Endothelial cell of umbilical vein (primary cell): Measurements from ENCODE around the gene NT5C1B. TPM values are rescaled to one million over a fixed set of nuclear protein-coding genes. Genes with fewer than 3 reads are reported as not detected.

Experiments used
- BruUV-seq: library from RNA; stranded (reverse); fragments of 400-500 nt; replicated peaks from 2 replicates; lab custom pipeline; 2021; lab: Mats Ljungman, UMichigan
- CTCF ChIA-PET: fragments of 300-600, 350-600 bp; sonication (Branson Sonifier 250); formaldehyde crosslinking; loops from one replicate; lab custom pipeline; 2021; ENCODE audit warnings: antibody characterized with exemption, inconsistent platforms; lab: Charles Lee
- POLR2A ChIA-PET: fragments of 300-600, 350-600 bp; sonication (Branson Sonifier 250); formaldehyde crosslinking; loops from one replicate; lab custom pipeline; 2021; ENCODE audit warnings: antibody characterized with exemption, inconsistent platforms; lab: Charles Lee
- DNase-seq: peaks from one replicate; pipeline ENCODE4 v3.0.0-alpha.2; 2011; ENCODE audit warnings: low read depth, low spot score
- FAIRE-seq: peaks from 2 replicates; lab custom pipeline; 2011; peaks lifted over from hg19 to GRCh38; lab: Jason Lieb, UNC
- H2AFZ ChIP-seq: 2 replicates; pipeline ENCODE4 v1.6.0; 2012; ENCODE audit warnings: low read depth, low read length, control low read depth, inconsistent platforms
- H3K27ac ChIP-seq: 2 replicates; pipeline ENCODE4 v1.5.1; 2011; ENCODE audit warnings: low read depth, mild to moderate bottlenecking, control low read depth, low read length, moderate library complexity; ENCODE audit not compliant: insufficient read depth
- H3K27me3 ChIP-seq, 2 experiments: 2 replicates each; pipeline versions ENCODE4 v1.6.0 to v1.6.1; 2011; ENCODE audit warnings: low read length in 2 of 2, mixed read lengths in 1 of 2; ENCODE audit not compliant: control insufficient read depth in 2 of 2, insufficient read depth in 2 of 2
- H3K36me3 ChIP-seq, 2 experiments: 2 replicates in 1 of 2; 3 replicates in 1 of 2; pipeline ENCODE4 v1.5.1; 2011; ENCODE audit warnings: low read length in 2 of 2, mild to moderate bottlenecking in 1 of 2, moderate library complexity in 1 of 2; ENCODE audit not compliant: control insufficient read depth in 2 of 2, insufficient read depth in 2 of 2; ENCODE audit errors: extremely low read depth in 1 of 2
- H3K4me1 ChIP-seq: 3 replicates; pipeline ENCODE4 v1.5.1; 2011; ENCODE audit warnings: mild to moderate bottlenecking, low read length; ENCODE audit not compliant: control insufficient read depth, insufficient read depth; ENCODE audit errors: extremely low read depth
- H3K4me2 ChIP-seq: 2 replicates; pipeline ENCODE4 v1.6.1; 2011; ENCODE audit warnings: low read length, control low read depth, mixed read lengths; ENCODE audit not compliant: insufficient read depth
- H3K4me3 ChIP-seq, 3 experiments: fragments of 200-600 bp in 1 of 3; sonication (generic), shearing (Covaris generic) in 1 of 3; replicated peaks in 1 of 3; 2 replicates each; pipeline ENCODE4 v1.5.1; 2011 to 2016; ENCODE audit warnings: control low read depth in 3 of 3, low read length in 3 of 3, mild to moderate bottlenecking in 2 of 3, inconsistent platforms in 1 of 3, low read depth in 1 of 3, moderate library complexity in 1 of 3; ENCODE audit not compliant: insufficient read depth in 1 of 3
- H3K79me2 ChIP-seq: 2 replicates; pipeline ENCODE4 v1.6.0; 2012; ENCODE audit warnings: low read length, inconsistent platforms; ENCODE audit not compliant: control insufficient read depth, insufficient read depth
- H3K9ac ChIP-seq: replicated peaks from 2 replicates; pipeline ENCODE3; 2011; ENCODE audit warnings: low read length, control low read depth; ENCODE audit not compliant: insufficient read depth; ENCODE audit errors: extremely low read depth
- H3K9me1 ChIP-seq: replicated peaks from 3 replicates; pipeline ENCODE4 v1.6.0; 2011; ENCODE audit warnings: mild to moderate bottlenecking, low read length; ENCODE audit not compliant: control insufficient read depth, insufficient read depth; ENCODE audit errors: extremely low read depth
- H3K9me3 ChIP-seq: replicated peaks from 2 replicates; pipeline ENCODE4 v1.5.1; 2012; ENCODE audit warnings: low read length, inconsistent platforms; ENCODE audit not compliant: control insufficient read depth, insufficient read depth
- H4K20me1 ChIP-seq: replicated peaks from 2 replicates; pipeline ENCODE3; 2011; ENCODE audit warnings: mild to moderate bottlenecking, low read length; ENCODE audit not compliant: control insufficient read depth, insufficient read depth; ENCODE audit errors: extremely low read depth
- EZH2 ChIP-seq: IDR thresholded peaks from 2 replicates; pipeline ENCODE4 v1.6.1; 2012; ENCODE audit warnings: borderline replicate concordance, low read depth, mild to moderate bottlenecking, moderate library complexity, low read length, inconsistent platforms; ENCODE audit not compliant: severe bottlenecking
- FOS ChIP-seq: IDR thresholded peaks from 2 replicates; pipeline ENCODE4 v1.6.1; 2011; ENCODE audit warnings: mild to moderate bottlenecking, low read length, moderate library complexity, borderline replicate concordance; ENCODE audit not compliant: insufficient read depth
- GATA2 ChIP-seq: IDR thresholded peaks from 2 replicates; pipeline ENCODE4 v1.7.0; 2011; ENCODE audit warnings: low read depth, mild to moderate bottlenecking, moderate library complexity, mixed read lengths, low read length; ENCODE audit not compliant: insufficient read length, insufficient read depth
- JUN ChIP-seq: IDR thresholded peaks from 2 replicates; pipeline ENCODE4 v1.6.1; 2011; ENCODE audit warnings: borderline replicate concordance, low read depth; ENCODE audit not compliant: insufficient read length, insufficient read depth
- MYC ChIP-seq: IDR thresholded peaks from one replicate; pipeline ENCODE4 v1.6.1; 2011; ENCODE audit warnings: mild to moderate bottlenecking, low read depth, low read length
- POLR2A ChIP-seq: IDR thresholded peaks from 2 replicates; pipeline ENCODE4 v1.6.1; 2012; ENCODE audit warnings: low read depth, mild to moderate bottlenecking, control low read depth, low read length
- POLR2AphosphoS5 ChIP-seq: IDR thresholded peaks from 2 replicates; pipeline ENCODE4 v1.6.1; 2012; ENCODE audit warnings: low read depth, mild to moderate bottlenecking, control low read depth, low read length, moderate library complexity; ENCODE audit not compliant: insufficient read depth
- dilution Hi-C: fragments of 300-500 bp; cut with MboI; formaldehyde crosslinking; loops from one replicate; pipeline ENCODE4 v1.15.0; 2019; ENCODE audit warnings: low sequenced_read_pairs; ENCODE audit not compliant: extremely low pct_ligation_motif_present
- intact Hi-C: fragments of 100-400 bp; cut with micrococcal nuclease; formaldehyde crosslinking; loops from one replicate; pipeline ENCODE4 v1.10.0; 2022
- polyA plus RNA-seq, 4 experiments: library from polyadenylated mRNA; depleted of rRNA in 3 of 4; stranded (reverse) in 3 of 4; unstranded in 1 of 4; fragments of >200 nt; gene quantifications; 2 replicates each; pipeline versions ENCODE4 v1.2.1 to v1.2.3, GENCODE V29; 2011 to 2012; ENCODE audit warnings: missing spikeins in 1 of 4
- total RNA-seq: library from RNA; stranded (reverse); gene quantifications from 2 replicates; pipeline ENCODE4 v1.2.3, GENCODE V29; 2021
- TF ChIP-seq, protein P1 (sequence below), 2 donors: IDR thresholded peaks; 1 replicate in 1 of 2; 2 replicates in 1 of 2; pipeline ENCODE4 v1.5.1; 2011; ENCODE audit warnings: low read length in 2 of 2, mild to moderate bottlenecking in 2 of 2, moderate library complexity in 2 of 2, control low read depth in 1 of 2, inconsistent platforms in 1 of 2, low read depth in 1 of 2; ENCODE audit not compliant: insufficient read depth in 1 of 2; ENCODE audit errors: extremely low read depth in 1 of 2
- TF ChIP-seq, protein P2 (sequence below): IDR thresholded peaks from 2 replicates; pipeline ENCODE4 v1.6.1; 2011; ENCODE audit not compliant: insufficient read depth, insufficient read length

NT5C1B gene
- total and polyA plus RNA-seq, 2 donors (not counting 3 experiments of a cell fraction or from before 2014, with no cell fraction given): not detected

DNA sequence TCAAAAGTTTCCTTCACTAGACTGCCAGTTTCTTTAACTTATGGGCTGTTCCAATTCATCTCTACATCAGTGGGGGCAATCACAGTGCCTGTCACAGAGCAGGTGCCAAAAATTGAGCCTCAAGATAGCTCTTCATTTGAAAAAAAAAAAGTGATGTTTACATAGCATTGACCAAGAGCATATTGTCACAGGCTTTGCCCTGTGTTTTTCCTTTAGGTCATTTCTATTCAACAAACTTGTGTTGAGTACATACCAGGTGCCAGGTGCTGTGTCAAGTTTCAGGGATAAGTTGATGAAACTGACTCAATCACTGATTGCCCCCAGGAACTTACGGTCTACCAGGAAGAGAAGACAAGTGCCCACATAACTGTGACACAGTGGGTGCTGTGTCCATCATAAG is 22.2 kb upstream of the NT5C1B start:
- H3K79me2 ChIP-seq: no peaks in the 10 kb centered on the region
- H3K4me2 ChIP-seq: no peak overlapping the region
- no peak overlapping the region for H3K27ac ChIP-seq
- ChIA-PET CTCF (no interaction called here), POLR2A (no interaction called here)
- dilution Hi-C loops: no loop called here
- BruUV-seq: no TSS peak
- no peaks in the 10 kb centered on the region for H3K36me3 ChIP-seq
- no peak for DNase-seq
- H3K4me3 ChIP-seq: no peak overlapping the region
- intact Hi-C loops: no loop called here
- H3K27me3 ChIP-seq: peaks cover 0 to 2% of the 10 kb centered on the region in 2 experiments
- H3K4me1 ChIP-seq: no peaks in the 10 kb centered on the region
- H3K9ac ChIP-seq: no peak overlapping the region
- no peaks in the 10 kb centered on the region for H4K20me1 ChIP-seq
- TF ChIP-seq, protein P1, sequence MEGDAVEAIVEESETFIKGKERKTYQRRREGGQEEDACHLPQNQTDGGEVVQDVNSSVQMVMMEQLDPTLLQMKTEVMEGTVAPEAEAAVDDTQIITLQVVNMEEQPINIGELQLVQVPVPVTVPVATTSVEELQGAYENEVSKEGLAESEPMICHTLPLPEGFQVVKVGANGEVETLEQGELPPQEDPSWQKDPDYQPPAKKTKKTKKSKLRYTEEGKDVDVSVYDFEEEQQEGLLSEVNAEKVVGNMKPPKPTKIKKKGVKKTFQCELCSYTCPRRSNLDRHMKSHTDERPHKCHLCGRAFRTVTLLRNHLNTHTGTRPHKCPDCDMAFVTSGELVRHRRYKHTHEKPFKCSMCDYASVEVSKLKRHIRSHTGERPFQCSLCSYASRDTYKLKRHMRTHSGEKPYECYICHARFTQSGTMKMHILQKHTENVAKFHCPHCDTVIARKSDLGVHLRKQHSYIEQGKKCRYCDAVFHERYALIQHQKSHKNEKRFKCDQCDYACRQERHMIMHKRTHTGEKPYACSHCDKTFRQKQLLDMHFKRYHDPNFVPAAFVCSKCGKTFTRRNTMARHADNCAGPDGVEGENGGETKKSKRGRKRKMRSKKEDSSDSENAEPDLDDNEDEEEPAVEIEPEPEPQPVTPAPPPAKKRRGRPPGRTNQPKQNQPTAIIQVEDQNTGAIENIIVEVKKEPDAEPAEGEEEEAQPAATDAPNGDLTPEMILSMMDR (IDR thresholded peaks at IDR 0.05; ENCODE audit: extremely low read depth in 1 of 2, insufficient read depth in 1 of 2, low read depth in 1 of 2, low read length in 2 of 2): no peak
- TF ChIP-seq POLR2A (no peak), EZH2 (no peak), MYC (no peak)
- TF ChIP-seq, protein P2, sequence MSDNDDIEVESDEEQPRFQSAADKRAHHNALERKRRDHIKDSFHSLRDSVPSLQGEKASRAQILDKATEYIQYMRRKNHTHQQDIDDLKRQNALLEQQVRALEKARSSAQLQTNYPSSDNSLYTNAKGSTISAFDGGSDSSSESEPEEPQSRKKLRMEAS: no peak
- no peaks in the 10 kb centered on the region for H3K9me1 ChIP-seq
- H3K9me3 ChIP-seq: no peaks in the 10 kb centered on the region
- no peak overlapping the region for H2AFZ ChIP-seq
- no peak for FAIRE-seq

DNA sequence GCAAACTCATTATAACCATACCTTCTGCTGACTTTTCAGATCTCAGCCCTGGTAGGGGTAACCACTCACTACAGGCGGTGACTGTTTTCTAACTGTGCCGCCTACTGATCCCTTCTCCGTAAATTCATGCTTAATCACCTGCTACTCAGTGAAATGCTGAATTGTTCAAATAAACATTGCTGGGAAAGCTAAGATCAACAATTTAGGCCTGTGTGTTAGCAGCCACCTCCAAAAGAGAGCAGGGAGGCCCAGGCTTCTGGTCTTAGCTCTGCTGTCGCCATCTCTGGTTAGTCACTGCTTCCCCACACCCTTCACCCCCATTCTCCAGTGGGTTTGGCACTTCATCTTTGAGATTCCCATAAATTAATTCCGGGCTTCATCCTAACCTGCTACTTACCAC is 21.8 kb upstream of the NT5C1B start:
- FAIRE-seq (no peak), DNase-seq (no peak)
- CTCF ChIA-PET: interaction anchor here (1.0 kb wide), 1 partner anchor 8 kb away, joined by 3 read pairs; no protein-coding TSS in a partner anchor

More for the DNA sequence above, 21.8 kb upstream of the NT5C1B start:
- Histone ChIP-seq H3K9ac (no peak overlapping the region), H4K20me1 (no peaks in the 10 kb centered on the region), H3K36me3 (no peaks in the 10 kb centered on the region), H3K4me2 (no peak overlapping the region), H3K79me2 (no peaks in the 10 kb centered on the region), H3K27me3 (peaks cover 0 to 2% of the 10 kb centered on the region in 2 experiments), H3K9me1 (no peaks in the 10 kb centered on the region), H3K27ac (no peak overlapping the region), H2AFZ (no peak overlapping the region), H3K9me3 (no peaks in the 10 kb centered on the region), H3K4me1 (no peaks in the 10 kb centered on the region), H3K4me3 (no peak overlapping the region)
- no TSS peak for BruUV-seq
- intact Hi-C loops (no loop called here), dilution Hi-C loops (no loop called here)
- POLR2A ChIA-PET: no interaction called here
- TF ChIP-seq, protein P1 (IDR thresholded peaks at IDR 0.05; ENCODE audit: extremely low read depth in 1 of 2, insufficient read depth in 1 of 2, low read depth in 1 of 2, low read length in 2 of 2): no peak
- TF ChIP-seq EZH2: no peak
- no peak for TF ChIP-seq FOS
- TF ChIP-seq, protein P2: no peak
- no peak for TF ChIP-seq POLR2A
- no peak for TF ChIP-seq MYC
- no peak for TF ChIP-seq GATA2
- TF ChIP-seq POLR2AphosphoS5: no peak
- no peak for TF ChIP-seq JUN
